Gastrocnemius medialis (tissue), 4 donors: Measurements from ENCODE around the gene CHRNA9. TPM values are rescaled to one million over a fixed set of nuclear protein-coding genes. Genes with fewer than 3 reads are reported as not detected.

Experiments
- ATAC-seq, 2 donors: fragments of 150-250 bp; one replicate each; pipeline ENCODE4 v1.9.1; 2016
- DNase-seq, 2 donors: peaks; one replicate each; pipeline ENCODE4 v3.0.0-alpha.2; 2019
- H3K27ac ChIP-seq, 4 donors: fragments of 200-600 bp; sonication (generic); 1 replicate in 1 of 4; 2 replicates in 3 of 4; pipeline ENCODE4 v1.5.1; 2016 to 2018; ENCODE audit warnings: mild to moderate bottlenecking in 2 of 4, moderate library complexity in 1 of 4
- H3K27me3 ChIP-seq, 3 donors: fragments of 200-600 bp; sonication (generic) in 2 of 3; 1 replicate in 1 of 3; 2 replicates in 2 of 3; pipeline versions ENCODE4 v1.5.1 to v1.6.0; 2016 to 2019; ENCODE audit warnings: mild to moderate bottlenecking in 1 of 3, moderate library complexity in 1 of 3
- H3K36me3 ChIP-seq, 2 donors: fragments of 200-600 bp; sonication (generic) in 1 of 2; one replicate each; pipeline ENCODE4 v1.5.1; 2017 to 2018
- H3K4me1 ChIP-seq, 2 donors: fragments of 200-600 bp; sonication (generic) in 1 of 2; one replicate each; pipeline ENCODE4 v1.5.1; 2016 to 2017; ENCODE audit warnings: mild to moderate bottlenecking in 2 of 2
- H3K4me3 ChIP-seq, 4 donors: fragments of 200-600 bp; sonication (generic) in 3 of 4; 1 replicate in 1 of 4; 2 replicates in 3 of 4; pipeline ENCODE4 v1.5.1; 2016 to 2019; ENCODE audit warnings: mild to moderate bottlenecking in 2 of 4
- H3K9me3 ChIP-seq, 3 donors: fragments of 200-600 bp; sonication (generic) in 2 of 3; 1 replicate in 1 of 3; 2 replicates in 2 of 3; pipeline ENCODE4 v1.5.1; 2016 to 2019
- POLR2A ChIP-seq, 2 donors: fragments of 450-650 bp; IDR thresholded peaks; one replicate each; pipeline ENCODE4 v1.6.1; 2017; ENCODE audit warnings: antibody characterized with exemption in 2 of 2, mild to moderate bottlenecking in 2 of 2, moderate library complexity in 2 of 2
- in situ Hi-C, 4 donors: fragments of 200-750 bp; cut with MboI; loops; one replicate each; pipeline versions ENCODE4 v1.15.0 to v1.8.0; 2017; ENCODE audit warnings: low sequenced_read_pairs in 4 of 4
- intact Hi-C: fragments of 100-400 bp; cut with DNase I; formaldehyde crosslinking; loops from one replicate; pipeline ENCODE4 v1.15.1; 2023; ENCODE audit warnings: low total_unique reads
- total RNA-seq, 4 donors: library from RNA; depleted of rRNA; stranded (reverse); fragments of >200 nt; gene quantifications; one replicate each; pipeline versions ENCODE4 v1.1.0 to v1.2.3, GENCODE V29; 2016
- TF ChIP-seq, protein P1 (sequence below), 5 experiments: fragments of 450-650 bp in 3 of 5; fragments of 200-600 bp in 2 of 5; sonication (generic) in 2 of 5; IDR thresholded peaks in 4 of 5; conservative IDR thresholded peaks in 1 of 5; 1 replicate in 4 of 5; 2 replicates in 1 of 5; pipeline ENCODE4 v1.5.1; 2016 to 2019; ENCODE audit warnings: antibody characterized with exemption in 5 of 5, mild to moderate bottlenecking in 3 of 5, moderate library complexity in 3 of 5

Gene CHRNA9
- total RNA-seq, 4 donors from 2014 or later, result not detected

DNA sequence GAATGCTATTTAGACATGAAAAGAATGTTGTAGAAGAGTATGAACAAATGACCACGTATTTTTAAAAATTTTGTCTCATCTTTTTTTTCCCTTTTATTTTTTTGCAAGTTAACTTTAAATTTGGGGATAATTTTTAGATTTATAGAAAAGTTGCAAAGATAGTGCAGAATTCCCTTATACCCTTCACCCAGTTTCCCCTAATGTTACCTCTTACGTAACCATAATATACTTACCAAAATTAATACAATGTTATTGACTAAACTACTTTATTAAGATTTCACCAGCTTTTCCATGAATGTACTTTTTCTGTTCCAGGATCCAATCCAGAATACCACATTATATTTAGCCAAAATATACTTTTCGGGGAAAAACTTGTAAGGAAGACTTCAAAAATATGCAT, 12.3 kb downstream of the CHRNA9 start:
- ATAC-seq (no peak), DNase-seq (no peak)
- in situ Hi-C loops, result no loop called here
- no peaks in the 10 kb centered on the region for H3K4me1 ChIP-seq
- no peak overlapping the region for H3K4me3 ChIP-seq
- H3K27ac ChIP-seq, result no peak overlapping the region
- TF ChIP-seq POLR2A (IDR thresholded peaks at IDR 0.05), result no peak
- TF ChIP-seq, protein P1, sequence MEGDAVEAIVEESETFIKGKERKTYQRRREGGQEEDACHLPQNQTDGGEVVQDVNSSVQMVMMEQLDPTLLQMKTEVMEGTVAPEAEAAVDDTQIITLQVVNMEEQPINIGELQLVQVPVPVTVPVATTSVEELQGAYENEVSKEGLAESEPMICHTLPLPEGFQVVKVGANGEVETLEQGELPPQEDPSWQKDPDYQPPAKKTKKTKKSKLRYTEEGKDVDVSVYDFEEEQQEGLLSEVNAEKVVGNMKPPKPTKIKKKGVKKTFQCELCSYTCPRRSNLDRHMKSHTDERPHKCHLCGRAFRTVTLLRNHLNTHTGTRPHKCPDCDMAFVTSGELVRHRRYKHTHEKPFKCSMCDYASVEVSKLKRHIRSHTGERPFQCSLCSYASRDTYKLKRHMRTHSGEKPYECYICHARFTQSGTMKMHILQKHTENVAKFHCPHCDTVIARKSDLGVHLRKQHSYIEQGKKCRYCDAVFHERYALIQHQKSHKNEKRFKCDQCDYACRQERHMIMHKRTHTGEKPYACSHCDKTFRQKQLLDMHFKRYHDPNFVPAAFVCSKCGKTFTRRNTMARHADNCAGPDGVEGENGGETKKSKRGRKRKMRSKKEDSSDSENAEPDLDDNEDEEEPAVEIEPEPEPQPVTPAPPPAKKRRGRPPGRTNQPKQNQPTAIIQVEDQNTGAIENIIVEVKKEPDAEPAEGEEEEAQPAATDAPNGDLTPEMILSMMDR (IDR thresholded peaks at IDR 0.05 in 4 of 5, conservative IDR thresholded peaks at IDR 0.05 in 1 of 5), result no peak
- H3K27me3 ChIP-seq, result no peaks in the 10 kb centered on the region
- no peaks in the 10 kb centered on the region for H3K9me3 ChIP-seq
- intact Hi-C loops, result no loop called here
- H3K36me3 ChIP-seq, result no peaks in the 10 kb centered on the region

DNA sequence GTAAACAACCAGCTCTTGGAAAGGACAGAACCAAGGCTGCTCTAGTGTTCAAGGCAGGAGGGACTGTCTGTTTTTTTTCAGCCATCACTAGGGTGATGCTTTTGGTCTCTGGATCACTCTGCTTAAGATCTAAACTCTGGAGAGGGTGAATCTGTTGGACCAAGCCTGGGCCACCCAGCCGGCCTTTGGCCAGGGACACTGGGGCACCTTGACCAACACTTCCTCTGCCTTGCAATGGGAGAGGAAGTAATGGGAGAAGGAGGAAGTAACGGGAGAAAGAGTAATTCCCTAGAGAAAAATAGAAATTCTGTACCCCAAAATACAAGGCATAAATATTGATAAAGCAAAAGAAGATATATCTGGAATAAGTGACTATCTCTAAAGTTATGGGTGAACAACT, 12.9 kb downstream of the CHRNA9 start:
- intact Hi-C loops, result no loop called here
- ATAC-seq, result no peak
- DNase-seq, result no peak
- Histone ChIP-seq H3K27me3 (no peaks in the 10 kb centered on the region), H3K9me3 (no peaks in the 10 kb centered on the region), H3K27ac (no peak overlapping the region), H3K4me3 (no peak overlapping the region), H3K36me3 (no peaks in the 10 kb centered on the region), H3K4me1 (no peaks in the 10 kb centered on the region)
- TF ChIP-seq, protein P1 (IDR thresholded peaks at IDR 0.05 in 4 of 5, conservative IDR thresholded peaks at IDR 0.05 in 1 of 5), result no peak
- TF ChIP-seq POLR2A (IDR thresholded peaks at IDR 0.05), result no peak
- in situ Hi-C loops, result no loop called here

DNA sequence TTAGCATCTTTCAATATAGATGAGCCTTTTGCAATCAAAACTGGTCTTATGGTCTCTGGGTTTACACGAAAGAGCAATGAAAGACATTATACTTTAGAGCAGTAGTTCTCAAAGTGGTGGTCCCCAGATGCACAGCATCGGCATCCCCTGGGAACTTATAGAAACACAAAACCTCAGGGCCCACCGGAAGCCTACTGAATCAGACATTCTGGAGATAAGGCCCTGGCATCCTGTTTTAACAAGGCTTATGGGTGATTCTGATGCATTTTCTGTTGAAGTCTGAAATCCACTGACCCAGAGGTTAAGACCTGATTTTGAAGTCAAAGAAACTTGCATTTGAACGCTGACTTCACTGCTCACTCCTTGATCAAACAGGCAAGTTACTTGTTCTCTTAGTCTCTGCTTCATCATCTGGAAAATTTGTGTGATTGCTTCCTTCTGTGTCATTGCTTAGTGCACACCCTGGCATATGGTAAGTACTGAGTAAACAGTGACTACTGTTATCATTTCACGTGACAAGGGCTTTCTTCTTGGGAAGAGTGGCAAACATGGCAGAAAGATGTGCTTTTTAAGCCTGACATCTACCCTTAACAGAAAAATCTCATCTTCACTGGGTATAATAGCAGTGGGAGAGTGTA, 14.5 kb downstream of the CHRNA9 start:
- H3K9me3 ChIP-seq, result no peaks in the 10 kb centered on the region
- in situ Hi-C loops, result no loop called here
- H3K27ac ChIP-seq, result no peak overlapping the region
- DNase-seq, result no peak
- no peaks in the 10 kb centered on the region for H3K36me3 ChIP-seq
- H3K27me3 ChIP-seq, result no peaks in the 10 kb centered on the region
- no peak for ATAC-seq
- TF ChIP-seq POLR2A (IDR thresholded peaks at IDR 0.05), result no peak
- TF ChIP-seq, protein P1 (IDR thresholded peaks at IDR 0.05 in 4 of 5, conservative IDR thresholded peaks at IDR 0.05 in 1 of 5), result no peak
- no peak overlapping the region for H3K4me3 ChIP-seq
- no peaks in the 10 kb centered on the region for H3K4me1 ChIP-seq
- intact Hi-C loops, result no loop called here

DNA sequence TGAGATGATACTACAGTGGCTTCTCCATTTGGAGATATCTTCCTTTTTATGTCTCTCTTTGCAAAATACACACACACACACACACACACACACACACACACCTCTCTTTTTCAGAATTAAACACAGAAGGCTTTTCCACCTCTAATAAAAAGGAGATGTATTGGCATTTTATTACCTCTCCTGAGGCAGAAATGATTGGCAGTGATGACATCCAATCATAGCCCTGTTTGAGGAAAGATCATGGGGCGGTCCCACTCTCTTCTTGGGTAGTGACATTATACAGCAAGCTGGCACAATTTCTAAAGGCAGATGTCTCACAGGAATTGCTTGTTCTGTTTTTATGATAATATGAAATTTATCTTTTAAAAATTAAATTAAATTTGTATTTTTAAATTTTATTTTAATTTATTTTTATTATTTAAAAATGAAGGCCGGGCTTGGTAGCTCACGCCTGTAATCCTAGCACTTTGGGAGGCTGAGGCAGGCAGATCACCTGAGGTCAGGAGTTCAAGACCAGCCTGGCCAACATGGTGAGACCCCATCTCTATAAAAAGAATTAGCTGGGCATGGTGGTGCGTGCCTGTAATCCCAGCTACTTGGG, 15.6 kb downstream of the CHRNA9 start:
- no peak for ATAC-seq
- TF ChIP-seq, protein P1 (IDR thresholded peaks at IDR 0.05 in 4 of 5, conservative IDR thresholded peaks at IDR 0.05 in 1 of 5), result no peak
- TF ChIP-seq POLR2A (IDR thresholded peaks at IDR 0.05), result no peak
- DNase-seq, result no peak

More for the DNA sequence above, 15.6 kb downstream of the CHRNA9 start:
- Histone ChIP-seq H3K4me3 (no peak overlapping the region), H3K4me1 (no peaks in the 10 kb centered on the region), H3K27ac (no peak overlapping the region), H3K27me3 (no peaks in the 10 kb centered on the region), H3K36me3 (no peaks in the 10 kb centered on the region), H3K9me3 (no peaks in the 10 kb centered on the region)
- intact Hi-C loops, result no loop called here
- in situ Hi-C loops, result no loop called here
